Omental fat pad (tissue), 4 donors: ENCODE measurements around the gene CLEC7A. TPM values are rescaled to one million over a fixed set of nuclear protein-coding genes. Genes with fewer than 3 reads are reported as not detected.

Source experiments
- ATAC-seq: fragments of 150-250 bp; one replicate; pipeline ENCODE4 v1.9.1; 2016; ENCODE audit warnings: mild to moderate bottlenecking, moderate library complexity; ENCODE audit not compliant: low FRiP score
- DNase-seq: peaks from one replicate; pipeline ENCODE4 v3.0.0-alpha.2; 2019; ENCODE audit warnings: low spot score
- CTCF ChIP-seq, 3 donors: fragments of 450-650 bp; IDR thresholded peaks; one replicate each; pipeline ENCODE4 v1.5.1; 2016 to 2017; ENCODE audit warnings: antibody characterized with exemption in 3 of 3, mild to moderate bottlenecking in 3 of 3, moderate library complexity in 2 of 3
- total RNA-seq, 4 donors: library from RNA; depleted of rRNA; stranded (reverse); fragments of >200 nt; gene quantifications; one replicate each; pipeline ENCODE4 v1.1.0, GENCODE V29; 2016

CLEC7A gene
- total RNA-seq, 4 donors from 2014 or later = 12.6 to 27.6 (median 18.8) TPM

GRCh38 chr12:10069099-10069498 lies 60.9 kb downstream of the CLEC7A start:
- no peak for ATAC-seq
- no peak for TF ChIP-seq CTCF (IDR thresholded peaks at IDR 0.05)
- no peak for DNase-seq

- ATAC-seq = no peak
- no peak for DNase-seq
- no peak for TF ChIP-seq CTCF (IDR thresholded peaks at IDR 0.05)
These were observed 61.4 kb downstream of the CLEC7A start for GRCh38 chr12:10068644-10069043.

- DNase-seq (no peak), ATAC-seq (no peak)
- TF ChIP-seq CTCF (IDR thresholded peaks at IDR 0.05) = no peak
These were observed 62.1 kb downstream of the CLEC7A start for GRCh38 chr12:10067942-10068341.

GRCh38 chr12:10067264-10067663 lies 62.7 kb downstream of the CLEC7A start:
- no peak for ATAC-seq
- no peak for DNase-seq
- TF ChIP-seq CTCF (IDR thresholded peaks at IDR 0.05) = no peak

Other genes with a start within 250 kb of the CLEC7A start
- not detected for gene KLRF2, start 248.7 kb downstream of the CLEC7A start, total RNA-seq
- gene CLEC2A, start 197.8 kb downstream of the CLEC7A start, total RNA-seq = not detected
- gene CLEC12A, start 158.8 kb downstream of the CLEC7A start, total RNA-seq = 1 to 10 TPM in 3 of 4 donors, under 1 TPM in 1; 0.75 to 6.5 (median 1.7) TPM
- not detected for gene CLEC1B, start 131.1 kb downstream of the CLEC7A start, total RNA-seq
- under 1 TPM in 1 of 4 donors, not detected in 3; 0.47 TPM for gene CLEC12B, start 119.6 kb downstream of the CLEC7A start, total RNA-seq
- gene CLEC9A, start 99.5 kb downstream of the CLEC7A start, total RNA-seq = under 1 TPM in 1 of 4 donors, not detected in 3; 0.63 TPM
- gene CLEC1A, start 31.2 kb downstream of the CLEC7A start, total RNA-seq = 10 to 100 TPM in 1 of 4 donors, 1 to 10 TPM in 3; 2.3 to 16.7 (median 7.1) TPM
- 10 to 100 TPM in 2 of 4 donors, under 1 TPM in 1, not detected in 1; 0.19 to 51.2 (median 35.1) TPM for gene OLR1, start 41.9 kb upstream of the CLEC7A start, total RNA-seq
- gene TMEM52B, start 48.8 kb upstream of the CLEC7A start, total RNA-seq = under 1 TPM in 2 of 4 donors, not detected in 2; 0.09 to 0.84 TPM
- gene GABARAPL1, start 82.7 kb upstream of the CLEC7A start, total RNA-seq = 100 to 1,000 TPM; 165 to 335 (median 268) TPM
- 1 to 10 TPM; 2.2 to 4.6 (median 3.1) TPM for gene KLRD1, start 177.7 kb upstream of the CLEC7A start, total RNA-seq